GM21528 (cell line): ENCODE results near the gene CARMIL1.

ENCODE experiments used
- ATAC-seq: cut with Tn5 transposase; IDR thresholded peaks from one replicate; pipeline ENCODE4 v1.9.1; 2021; ENCODE audit warnings: mild to moderate bottlenecking, moderate library complexity; ENCODE audit not compliant: unreplicated experiment, low FRiP score

CARMIL1 gene

GRCh38 chr6:25306379-25306778, 27.2 kb downstream of the CARMIL1 start:
- no peak for ATAC-seq

- ATAC-seq: no peak
These were observed 28.8 kb downstream of the CARMIL1 start for GRCh38 chr6:25307805-25308494.

- no peak for ATAC-seq
These were observed 30.7 kb downstream of the CARMIL1 start for GRCh38 chr6:25309886-25310285.

GRCh38 chr6:25311331-25311840, 32.2 kb downstream of the CARMIL1 start:
- ATAC-seq: no peak

- ATAC-seq: no peak
These were observed 33.0 kb downstream of the CARMIL1 start for GRCh38 chr6:25312034-25312620.

GRCh38 chr6:25312703-25313102, 33.5 kb downstream of the CARMIL1 start:
- ATAC-seq: no peak

- no peak for ATAC-seq
These were observed 35.5 kb downstream of the CARMIL1 start for GRCh38 chr6:25314509-25315175.

GRCh38 chr6:25315194-25316177, 36.3 kb downstream of the CARMIL1 start:
- ATAC-seq: no peak

- no peak for ATAC-seq
These were observed 37.5 kb downstream of the CARMIL1 start for GRCh38 chr6:25316626-25317025.

GRCh38 chr6:25318589-25318988, 39.4 kb downstream of the CARMIL1 start:
- no peak for ATAC-seq

GRCh38 chr6:25320459-25320858, 41.3 kb downstream of the CARMIL1 start:
- ATAC-seq: no peak

GRCh38 chr6:25322692-25323091, 43.5 kb downstream of the CARMIL1 start:
- no peak for ATAC-seq

GRCh38 chr6:25324066-25324762, 45.0 kb downstream of the CARMIL1 start:
- ATAC-seq: no peak

GRCh38 chr6:25326126-25326525, 47.0 kb downstream of the CARMIL1 start:
- ATAC-seq: no peak

- ATAC-seq: no peak
These were observed 47.8 kb downstream of the CARMIL1 start for GRCh38 chr6:25326960-25327359.

GRCh38 chr6:25327432-25327831, 48.3 kb downstream of the CARMIL1 start:
- no peak for ATAC-seq

GRCh38 chr6:25329161-25329817, 50.1 kb downstream of the CARMIL1 start:
- ATAC-seq: no peak

GRCh38 chr6:25329982-25330381, 50.8 kb downstream of the CARMIL1 start:
- no peak for ATAC-seq
